NCI-H1436 treated with DMSO at 0.1 percent for 48 hours (cell line): ENCODE data around the gene IGLL5.

Source experiments
- DNase-seq: peaks from one replicate; lab custom pipeline; 2025; lab: John Stamatoyannopoulos, UW

IGLL5 gene

DNA sequence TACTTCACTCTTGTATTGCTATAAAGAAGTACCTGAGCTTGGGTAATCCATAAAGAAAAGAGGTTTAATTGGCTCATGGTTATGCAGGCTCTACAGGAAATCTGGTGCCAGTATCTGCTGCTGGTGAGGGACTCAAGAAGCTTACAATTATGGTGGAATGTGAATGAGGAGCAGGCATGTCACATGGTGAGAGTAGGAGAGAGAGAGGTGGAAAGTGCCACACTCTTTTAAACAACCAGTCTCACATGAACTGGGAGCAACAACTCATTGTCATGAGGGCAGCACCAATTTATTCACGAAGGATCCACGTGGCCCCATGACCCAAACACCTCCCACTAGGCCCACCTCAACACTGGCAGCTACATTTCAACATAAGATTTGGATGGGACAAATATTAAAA is 24.6 kb upstream of the IGLL5 start:
- no peak for DNase-seq

DNA sequence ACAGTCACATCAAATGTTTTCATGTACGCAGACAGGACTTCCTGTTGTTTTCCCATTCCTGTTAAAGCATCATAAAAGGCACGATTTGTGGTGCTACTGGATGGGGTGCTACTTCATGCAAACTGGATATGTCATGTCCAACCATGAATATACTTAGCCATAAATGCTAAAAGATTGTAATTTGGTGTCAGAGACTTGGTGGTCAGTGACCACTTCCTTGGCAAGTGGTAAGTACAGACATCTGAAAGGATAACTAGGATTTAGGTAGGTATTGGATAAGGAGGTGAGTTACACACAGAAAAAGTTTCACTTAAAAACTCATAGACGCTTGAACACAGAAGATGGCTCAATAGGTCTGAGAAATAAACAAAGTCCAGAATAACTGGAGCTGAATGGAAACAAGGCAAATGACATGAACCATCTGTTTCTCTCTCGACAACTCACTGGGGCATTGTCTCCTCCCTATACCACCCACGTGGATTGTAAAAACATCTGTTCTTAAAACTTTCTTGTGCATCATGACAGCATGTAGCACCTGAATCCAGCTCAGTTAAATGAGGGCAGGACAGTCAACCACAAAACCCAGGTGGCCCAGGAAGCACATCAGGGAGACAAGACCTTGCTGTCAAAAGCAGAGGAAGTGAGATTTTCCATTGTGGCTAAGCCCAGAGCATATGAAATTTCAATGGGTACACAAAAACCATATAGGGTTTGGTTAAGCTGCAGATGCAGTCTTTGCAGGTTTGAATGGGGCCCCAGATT is 22.1 kb upstream of the IGLL5 start:
- DNase-seq, result no peak

DNA sequence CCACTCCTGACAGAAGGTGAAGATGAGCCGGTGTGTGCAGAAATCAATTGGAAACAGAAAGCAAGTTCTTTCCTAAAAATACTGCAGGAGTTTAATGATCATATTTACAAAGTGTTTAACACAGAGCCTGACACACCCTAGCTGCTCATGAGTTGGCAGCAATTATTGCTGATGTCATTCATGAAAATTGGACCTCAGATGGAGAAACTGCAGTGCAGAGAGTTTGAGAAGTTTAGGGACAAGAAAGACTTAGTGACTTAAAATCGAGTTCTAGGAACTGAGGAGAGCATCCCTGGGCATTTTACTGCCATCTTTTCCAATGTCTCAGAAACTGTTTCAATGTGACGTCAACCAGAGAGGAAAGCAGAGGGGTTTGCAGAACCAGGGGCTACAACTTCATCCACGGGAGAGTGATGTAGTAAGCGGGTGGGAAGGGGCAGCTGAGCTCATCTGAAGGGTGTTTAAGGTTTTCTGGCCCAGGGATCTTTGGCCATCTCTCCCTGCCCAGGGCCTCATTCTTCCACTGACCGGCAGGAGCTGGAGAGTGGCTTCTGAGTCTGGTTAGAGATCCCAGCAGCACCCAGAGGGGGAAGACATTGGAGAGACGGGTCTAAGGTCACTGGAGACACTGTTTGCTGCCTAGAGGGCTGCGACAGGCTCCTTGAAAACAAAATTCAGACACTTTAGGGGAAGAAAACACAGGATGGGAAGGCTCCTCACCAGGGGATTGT is 21.1 kb upstream of the IGLL5 start:
- DNase-seq, result no peak

DNA sequence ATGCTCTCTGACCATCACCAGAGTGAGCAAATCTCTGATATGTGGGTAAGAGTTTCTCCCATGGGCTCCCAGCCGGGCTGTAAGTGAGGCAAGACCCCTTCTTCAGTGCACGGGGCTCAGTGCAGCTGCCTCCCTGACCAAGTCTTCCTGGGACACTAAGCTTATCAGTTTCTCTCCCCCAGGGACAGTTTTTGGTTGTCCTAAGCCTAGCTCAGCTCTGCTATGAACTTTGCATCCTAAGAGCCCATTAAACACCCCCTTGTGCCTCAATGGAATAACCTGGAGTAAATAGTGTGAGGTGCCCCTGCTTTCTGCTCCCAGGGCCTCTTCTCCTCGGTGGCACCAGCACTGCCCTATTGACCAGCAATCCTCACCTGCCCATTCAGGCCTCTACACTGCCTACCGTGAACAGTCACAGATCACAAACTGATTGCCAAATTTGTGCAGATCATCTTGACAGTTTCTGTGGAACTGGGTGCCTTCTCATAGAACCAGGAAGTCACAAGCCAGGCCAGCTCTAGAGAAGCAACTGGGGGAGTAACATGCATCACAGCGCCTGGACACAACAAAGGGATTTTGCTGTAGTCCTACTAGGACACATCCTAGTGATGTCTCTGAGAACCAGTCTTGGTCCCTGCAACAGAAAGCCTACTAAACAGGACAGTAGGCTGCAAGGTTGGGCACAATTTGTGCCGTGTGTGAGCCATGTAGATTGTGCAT is 19.5 kb upstream of the IGLL5 start:
- DNase-seq, result no peak

DNA sequence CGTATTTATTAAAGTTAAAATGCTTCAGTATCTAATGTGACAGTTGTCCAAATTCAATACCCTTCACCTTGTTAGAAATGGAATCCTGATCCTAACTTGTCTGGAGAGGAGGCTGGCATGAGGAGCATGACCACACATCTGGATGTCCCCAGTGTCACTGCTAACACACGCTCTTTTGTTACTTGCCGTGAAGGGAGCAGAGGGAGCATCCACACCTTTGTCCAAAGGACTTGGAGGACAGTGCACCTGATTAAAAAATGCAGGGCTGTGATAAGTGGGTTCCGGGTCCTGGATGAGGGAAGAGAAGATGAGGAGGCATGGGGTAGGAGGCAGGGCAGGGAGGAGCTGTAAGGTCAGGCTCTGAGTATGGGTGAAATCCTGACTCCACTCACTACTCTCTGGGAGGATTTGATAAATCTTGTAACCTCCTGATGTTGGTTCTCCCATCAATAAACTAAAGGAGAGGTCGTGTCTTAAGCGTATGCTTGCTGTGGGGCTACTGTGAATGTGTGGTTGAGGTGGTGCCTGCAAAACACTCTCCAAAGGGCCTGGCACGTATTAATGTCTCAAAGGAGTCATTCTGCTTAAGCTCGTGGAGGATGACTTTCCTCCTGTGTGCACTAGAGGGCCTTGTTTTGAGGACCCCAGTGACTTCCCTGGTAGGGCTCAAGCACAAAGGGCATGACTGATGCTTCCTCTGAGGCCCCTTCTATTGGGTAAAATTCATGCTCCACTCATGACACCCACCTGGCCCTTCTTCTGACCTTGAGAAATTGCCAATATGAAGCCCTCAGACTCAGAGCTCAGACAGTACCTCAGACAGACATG is 16.8 kb upstream of the IGLL5 start:
- DNase-seq, result no peak

DNA sequence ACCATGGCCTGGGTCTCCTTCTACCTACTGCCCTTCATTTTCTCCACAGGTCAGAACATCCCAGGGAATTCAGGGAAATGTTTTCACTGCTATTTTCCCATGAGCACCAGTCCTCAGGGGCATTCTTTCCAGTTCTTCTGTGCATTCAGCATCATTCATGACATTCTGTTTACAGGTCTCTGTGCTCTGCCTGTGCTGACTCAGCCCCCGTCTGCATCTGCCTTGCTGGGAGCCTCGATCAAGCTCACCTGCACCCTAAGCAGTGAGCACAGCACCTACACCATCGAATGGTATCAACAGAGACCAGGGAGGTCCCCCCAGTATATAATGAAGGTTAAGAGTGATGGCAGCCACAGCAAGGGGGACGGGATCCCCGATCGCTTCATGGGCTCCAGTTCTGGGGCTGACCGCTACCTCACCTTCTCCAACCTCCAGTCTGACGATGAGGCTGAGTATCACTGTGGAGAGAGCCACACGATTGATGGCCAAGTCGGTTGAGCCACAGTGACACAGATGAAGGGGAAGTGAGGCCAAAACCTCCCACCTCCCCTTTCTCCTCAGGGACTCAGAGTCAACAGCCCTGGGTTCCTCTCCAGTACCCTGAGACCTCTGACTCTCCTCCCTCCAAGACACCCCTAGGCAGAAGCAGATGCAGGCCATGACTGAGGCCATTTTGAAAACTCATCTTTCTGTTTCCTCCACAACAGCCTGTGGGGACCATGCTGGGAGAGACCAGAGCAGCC is 15.9 kb upstream of the IGLL5 start:
- no peak for DNase-seq

DNA sequence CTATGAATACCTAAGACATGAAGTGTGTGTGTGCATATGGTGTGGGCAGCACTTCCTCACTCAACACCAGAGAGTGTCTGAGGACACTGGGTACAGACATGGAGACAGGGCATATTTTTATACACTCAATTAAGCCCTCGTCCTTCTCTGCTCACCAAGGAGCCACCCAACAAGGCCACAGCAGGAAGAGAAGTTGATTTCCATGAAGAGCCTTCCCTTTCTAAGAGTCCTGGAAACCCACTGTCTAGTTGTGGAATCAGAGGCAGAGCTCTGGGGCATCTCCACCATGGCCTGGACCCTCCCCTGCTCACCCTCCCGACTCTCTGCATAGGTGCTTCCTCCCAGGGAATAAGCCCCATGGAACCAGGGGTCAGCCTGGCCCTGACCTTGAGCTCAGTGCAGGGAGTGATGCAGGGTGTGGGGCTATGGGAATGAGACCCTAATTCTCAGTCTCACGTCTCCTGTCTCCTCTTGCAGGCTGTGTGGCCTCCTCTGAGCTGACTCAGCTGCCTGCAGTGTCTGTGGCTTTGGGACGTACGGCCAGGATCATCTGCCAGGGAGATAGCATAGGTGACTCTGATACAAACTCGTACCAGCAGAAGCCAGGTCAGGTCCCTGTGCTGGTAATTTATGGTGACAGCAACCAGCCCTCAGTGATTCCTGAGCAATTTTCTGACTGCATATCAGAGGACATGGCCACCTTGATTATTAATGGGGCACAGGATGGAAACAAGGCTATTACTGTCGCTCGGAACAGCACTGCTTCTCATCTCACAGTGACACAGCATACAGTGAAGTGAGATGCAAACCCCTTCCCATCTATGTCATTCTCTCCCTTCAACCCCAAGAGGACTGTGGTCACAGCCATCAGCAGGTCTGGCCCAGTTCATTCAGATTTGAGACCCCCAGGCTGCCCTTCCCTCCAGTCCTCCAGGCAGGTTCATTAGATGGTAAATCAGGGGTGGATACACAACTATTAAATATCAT is 14.6 kb upstream of the IGLL5 start:
- no peak for DNase-seq

DNA sequence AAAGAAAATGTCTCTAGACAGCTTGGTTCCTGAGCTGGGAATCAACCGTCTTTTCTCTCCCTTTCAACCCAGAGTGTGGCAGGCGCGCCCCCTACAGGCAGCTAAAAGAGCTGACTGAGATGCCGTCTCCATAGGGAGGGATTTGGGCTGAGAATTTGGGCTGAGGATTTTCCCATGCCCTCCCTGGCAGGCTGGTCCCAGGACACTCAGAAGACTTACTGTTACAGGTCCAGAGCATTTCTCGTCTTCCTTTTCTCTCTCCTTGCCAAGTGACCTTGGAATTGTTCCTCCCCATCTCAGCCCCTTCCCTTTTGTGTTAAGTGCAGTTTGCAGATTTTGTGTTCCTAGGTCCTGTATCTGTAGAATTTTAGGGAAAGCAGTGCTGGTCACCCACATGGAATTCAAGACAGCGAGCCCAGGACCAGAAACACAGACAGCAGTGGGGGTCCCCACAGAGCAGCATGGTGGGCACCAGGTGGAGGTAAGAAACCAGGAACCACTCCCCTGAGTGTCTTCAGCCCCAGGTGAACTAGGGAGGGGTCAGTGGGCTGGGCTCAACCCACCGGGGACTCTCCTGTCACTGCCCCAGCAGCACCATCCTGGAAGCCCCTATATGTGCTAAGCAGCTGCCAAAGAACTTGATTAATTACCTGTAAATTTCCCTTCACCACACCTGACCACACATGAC is 9.9 kb upstream of the IGLL5 start:
- DNase-seq, result no peak

DNA sequence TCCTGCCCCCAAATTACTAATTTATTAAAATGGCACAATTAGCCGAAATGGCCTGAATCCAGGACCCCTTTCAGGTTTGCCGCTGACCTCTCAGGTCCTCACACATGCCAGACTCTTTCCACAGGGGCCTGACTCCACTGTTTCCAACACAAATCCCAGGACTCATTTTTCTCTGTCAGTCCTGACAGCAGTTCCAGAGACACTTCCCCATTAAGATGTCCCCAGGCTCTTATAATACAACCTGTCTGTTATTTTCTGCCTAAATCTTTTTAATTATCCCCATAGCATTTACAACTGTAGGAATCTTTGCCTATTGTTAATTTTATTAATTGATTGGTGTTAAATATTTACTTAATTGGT is 9.4 kb upstream of the IGLL5 start:
- DNase-seq, result no peak

DNA sequence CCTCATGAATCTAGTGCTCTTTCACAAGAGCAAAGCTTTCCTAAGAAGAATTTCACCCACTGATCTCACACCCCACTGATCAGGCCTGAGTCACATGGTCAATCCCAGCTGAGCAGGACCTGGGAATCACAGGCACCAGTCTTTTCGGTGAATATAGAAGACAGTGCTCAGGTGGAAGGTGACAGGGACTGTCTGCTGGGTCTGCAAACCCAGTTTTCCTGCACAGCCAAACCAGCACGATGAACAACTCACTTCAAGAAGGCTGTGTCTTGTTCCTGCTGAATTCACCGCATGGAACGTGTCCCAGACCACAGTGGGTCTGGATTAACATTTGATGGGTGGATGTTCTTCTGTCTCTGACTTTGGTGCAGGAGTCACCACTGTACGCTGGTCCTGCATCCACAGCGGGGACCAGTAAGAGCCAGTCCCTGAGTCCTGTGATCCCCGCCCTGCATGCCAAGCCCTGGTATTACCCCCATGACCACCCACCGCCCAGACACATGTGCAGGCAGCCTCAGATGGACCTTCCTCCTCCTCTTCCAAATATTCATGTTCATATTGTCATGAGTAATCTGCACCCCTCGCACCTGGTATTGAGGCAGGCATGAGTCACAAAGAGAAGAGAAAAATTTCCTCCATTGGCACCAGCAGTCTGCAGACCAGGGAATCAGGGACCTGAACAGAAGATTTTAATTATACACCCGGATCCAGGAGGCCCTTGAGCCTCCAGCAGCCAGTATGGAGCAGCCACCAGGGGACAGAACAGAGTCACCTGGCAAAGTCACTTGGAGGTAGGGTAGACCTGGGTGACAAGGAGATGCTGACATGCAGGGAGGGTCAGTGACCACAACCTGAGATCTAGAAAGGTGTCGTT is 8.6 kb upstream of the IGLL5 start:
- no peak for DNase-seq

DNA sequence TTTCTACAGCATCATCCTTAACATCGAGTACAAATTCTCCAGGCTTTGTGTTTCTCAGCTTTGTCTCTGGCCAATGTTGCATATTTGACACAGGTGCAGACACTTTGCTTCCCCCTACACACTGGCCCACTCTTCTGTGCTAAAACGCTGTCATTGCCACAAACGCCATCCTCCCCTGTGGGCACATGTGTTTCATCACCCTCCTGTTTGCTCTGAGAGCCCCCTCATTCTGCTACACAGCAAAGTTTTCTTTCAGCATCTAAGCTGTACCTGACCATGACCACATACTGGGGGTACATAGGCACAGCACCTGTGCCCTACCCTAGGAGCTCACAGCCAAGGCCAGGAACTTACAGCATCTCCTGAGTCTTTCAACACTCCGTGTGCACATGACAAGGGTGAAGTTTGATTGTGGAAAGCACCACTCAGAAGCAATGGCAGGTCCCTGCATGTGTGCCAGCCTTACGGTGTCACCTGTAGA is 7.9 kb upstream of the IGLL5 start:
- no peak for DNase-seq

DNA sequence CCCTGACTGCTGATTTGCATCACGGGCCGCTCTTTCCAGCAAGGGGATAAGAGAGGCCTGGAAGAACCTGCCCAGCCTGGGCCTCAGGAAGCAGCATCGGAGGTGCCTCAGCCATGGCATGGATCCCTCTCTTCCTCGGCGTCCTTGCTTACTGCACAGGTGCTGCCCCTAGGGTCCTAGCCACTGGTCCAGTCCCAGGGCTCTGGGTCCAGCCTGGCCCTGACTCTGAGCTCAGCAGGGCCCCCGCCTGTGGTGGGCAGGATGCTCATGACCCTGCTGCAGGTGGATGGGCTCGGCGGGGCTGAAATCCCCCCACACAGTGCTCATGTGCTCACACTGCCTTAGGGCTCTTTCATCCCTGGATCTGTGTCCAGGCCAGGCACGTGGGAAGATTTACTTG is 7.0 kb upstream of the IGLL5 start:
- DNase-seq, result no peak

DNA sequence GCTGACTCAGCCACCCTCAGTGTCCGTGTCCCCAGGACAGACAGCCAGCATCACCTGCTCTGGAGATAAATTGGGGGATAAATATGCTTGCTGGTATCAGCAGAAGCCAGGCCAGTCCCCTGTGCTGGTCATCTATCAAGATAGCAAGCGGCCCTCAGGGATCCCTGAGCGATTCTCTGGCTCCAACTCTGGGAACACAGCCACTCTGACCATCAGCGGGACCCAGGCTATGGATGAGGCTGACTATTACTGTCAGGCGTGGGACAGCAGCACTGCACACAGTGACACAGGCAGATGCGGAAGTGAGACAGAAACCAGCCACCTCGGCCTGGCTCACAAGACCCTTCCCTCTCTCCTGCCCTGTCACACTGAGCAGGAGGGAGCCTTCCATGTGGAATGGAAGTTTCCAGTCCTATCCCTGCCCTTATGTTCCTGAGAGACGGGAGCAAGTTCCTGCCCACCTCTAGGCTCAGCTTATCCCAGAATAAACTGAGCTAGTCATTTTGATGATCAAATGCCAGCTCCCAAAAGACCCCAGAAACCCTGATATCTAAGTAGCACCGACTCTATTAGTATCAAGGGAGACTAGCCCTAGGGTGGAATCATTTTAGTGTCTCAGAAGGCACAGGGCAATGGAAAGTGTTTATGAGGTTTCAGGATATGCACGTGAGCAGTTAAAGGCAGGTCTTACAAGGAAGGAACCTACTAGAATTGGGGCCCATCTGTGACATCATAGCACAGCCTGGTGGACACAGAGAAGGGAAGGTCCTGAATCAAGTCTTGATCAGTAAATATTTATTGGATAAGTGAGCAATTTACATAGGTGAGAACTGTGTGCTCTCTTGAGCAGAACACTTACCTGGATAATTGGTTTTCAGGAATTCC is 6.3 kb upstream of the IGLL5 start:
- DNase-seq, result no peak

DNA sequence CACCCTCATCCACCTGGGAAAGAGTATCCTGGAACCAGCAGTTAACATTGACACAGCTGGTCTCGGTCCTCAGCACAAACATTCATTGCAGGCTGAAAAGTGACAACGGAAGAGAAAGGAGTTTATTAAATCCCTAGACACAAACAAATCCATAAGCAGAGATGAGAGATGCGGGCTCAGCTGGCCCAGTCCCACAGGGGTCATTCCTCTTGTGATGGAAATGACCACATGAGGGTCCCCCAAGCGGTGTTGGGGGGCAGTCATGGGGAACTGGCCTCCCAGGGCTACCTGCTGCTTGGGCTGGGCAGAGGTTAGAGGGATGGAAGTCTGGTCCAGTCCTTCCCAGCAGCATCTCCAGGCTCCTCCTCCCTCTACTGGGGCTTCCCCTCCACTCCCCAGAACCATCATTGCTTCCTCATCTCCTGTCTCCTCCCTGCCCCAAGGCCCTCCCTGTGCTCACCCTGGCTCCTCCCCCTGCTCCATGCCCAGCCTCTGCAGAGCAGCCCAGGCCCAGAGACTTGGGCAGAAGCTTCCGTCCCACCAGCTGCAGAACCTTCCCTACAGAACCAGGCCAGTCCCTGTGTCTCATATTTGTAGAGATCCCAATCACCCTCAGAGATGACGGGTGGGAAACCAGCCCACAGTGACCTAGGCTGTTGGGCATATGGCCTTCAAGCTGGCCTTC is 5.4 kb upstream of the IGLL5 start:
- no peak for DNase-seq

DNA sequence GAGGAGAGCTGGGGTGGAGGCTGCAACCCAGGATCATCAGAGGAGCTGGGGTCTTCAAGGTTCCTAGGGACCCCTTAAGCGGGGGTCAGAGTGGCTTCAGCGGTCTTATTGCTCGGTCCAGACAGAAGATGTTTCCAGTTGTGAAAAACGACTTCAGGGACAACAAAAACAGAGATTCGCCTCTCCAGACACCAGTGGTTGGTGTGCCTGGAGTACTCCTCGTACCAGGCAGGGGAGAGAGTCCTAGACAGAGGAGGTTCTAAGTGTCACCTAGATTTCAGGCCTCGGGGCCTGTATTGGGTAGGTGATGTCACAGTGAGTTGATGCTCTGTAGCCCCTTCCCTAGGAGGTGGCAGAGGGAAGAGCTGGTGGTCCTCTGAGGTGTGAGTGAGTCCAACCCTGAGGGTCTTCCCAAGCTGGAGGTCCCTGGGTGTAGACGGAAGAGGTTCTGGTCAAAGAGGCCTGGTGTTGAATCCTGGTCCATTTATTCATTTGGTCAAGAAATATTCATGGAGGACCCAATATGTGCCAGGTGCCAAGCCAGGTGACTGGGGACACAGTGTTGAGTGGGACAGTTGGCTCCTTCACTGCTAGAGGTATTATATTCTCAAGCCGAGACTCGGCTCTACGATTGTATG is 4.4 kb upstream of the IGLL5 start:
- DNase-seq, result no peak
